Measurements from ENCODE around the gene TNFRSF4.

Gene TNFRSF4

GRCh38 chr1:1197551-1198422, 16.2 kb downstream of the TNFRSF4 start:
- TF ChIP-seq CTCF (IDR thresholded peaks at IDR 0.05): no peak

- no peak for TF ChIP-seq CTCF (IDR thresholded peaks at IDR 0.05)
Observed at GRCh38 chr1:1197188-1197500, 16.8 kb downstream of the TNFRSF4 start.

GRCh38 chr1:1196431-1197187, 17.3 kb downstream of the TNFRSF4 start:
- TF ChIP-seq CTCF (IDR thresholded peaks at IDR 0.05): no peak

GRCh38 chr1:1194723-1195122, 19.2 kb downstream of the TNFRSF4 start:
- no peak for TF ChIP-seq CTCF (IDR thresholded peaks at IDR 0.05)

GRCh38 chr1:1191734-1192133, 22.2 kb downstream of the TNFRSF4 start:
- TF ChIP-seq CTCF (IDR thresholded peaks at IDR 0.05): no peak

- no peak for TF ChIP-seq CTCF (IDR thresholded peaks at IDR 0.05)
Observed at GRCh38 chr1:1189111-1189510, 24.8 kb downstream of the TNFRSF4 start.

GRCh38 chr1:1187938-1188337, 26.0 kb downstream of the TNFRSF4 start:
- no peak for TF ChIP-seq CTCF (IDR thresholded peaks at IDR 0.05)

Measured in LNCAP (cell line).